ENCODE measurements around the gene TDP1.

GRCh38 chr14:89936654-89937185 is 19.0 kb upstream of the TDP1 start:
- TF ChIP-seq CTCF (IDR thresholded peaks at IDR 0.05; ENCODE audit: low read depth, low read length, missing input control) (no peak), HNF4A (conservative IDR thresholded peaks at IDR 0.05) (no peak), EGR1 (IDR thresholded peaks at IDR 0.05; ENCODE audit: low read depth in 2 of 2) (no peak), MAX (IDR thresholded peaks at IDR 0.05) (no peak), SP1 (IDR thresholded peaks at IDR 0.05) (no peak), YY1 (IDR thresholded peaks at IDR 0.05) (no peak), GABPA (IDR thresholded peaks at IDR 0.05 in 1 of 2, conservative IDR thresholded peaks at IDR 0.05 in 1 of 2) (no peak), NR2F2 (IDR thresholded peaks at IDR 0.05) (no peak), HNF4G (IDR thresholded peaks at IDR 0.05) (no peak)
